Thyroid gland (tissue), 4 donors: ENCODE measurements around the gene GFRA4.

ENCODE experiments used
- POLR2A ChIP-seq, 2 donors: fragments of 450-650 bp; IDR thresholded peaks; one replicate each; pipeline ENCODE4 v1.6.1; 2017; ENCODE audit warnings: antibody characterized with exemption in 2 of 2, mild to moderate bottlenecking in 2 of 2, moderate library complexity in 1 of 2
- TF ChIP-seq, protein P1 (sequence below), 6 experiments: fragments of 200-600 bp in 3 of 6; fragments of 450-650 bp in 3 of 6; sonication (generic) in 3 of 6; IDR thresholded peaks; one replicate each; pipeline ENCODE4 v1.5.1; 2016 to 2019; ENCODE audit warnings: antibody characterized with exemption in 6 of 6, mild to moderate bottlenecking in 2 of 6, inconsistent platforms in 1 of 6, moderate library complexity in 1 of 6

DNA sequence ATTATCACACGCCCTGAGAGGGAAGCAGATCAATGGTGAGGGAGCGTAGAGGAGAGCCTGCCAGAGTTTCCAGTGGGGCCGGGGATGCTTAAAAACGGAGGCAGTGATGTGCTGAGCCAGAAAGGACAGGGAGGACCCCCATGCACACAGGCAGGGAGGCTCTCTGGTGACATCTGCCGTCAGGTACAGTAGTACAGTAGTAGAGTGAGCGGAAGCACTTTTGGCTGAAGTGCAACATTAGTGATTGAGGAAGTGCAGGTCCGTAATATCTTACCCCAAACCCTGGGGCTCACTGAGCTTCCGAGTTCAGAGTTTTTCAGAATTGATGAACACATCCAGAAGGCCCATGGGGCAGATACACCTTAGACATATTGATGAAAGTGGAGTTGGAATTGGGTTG lies 42.1 kb downstream of the GFRA4 start:
- TF ChIP-seq, protein P1, sequence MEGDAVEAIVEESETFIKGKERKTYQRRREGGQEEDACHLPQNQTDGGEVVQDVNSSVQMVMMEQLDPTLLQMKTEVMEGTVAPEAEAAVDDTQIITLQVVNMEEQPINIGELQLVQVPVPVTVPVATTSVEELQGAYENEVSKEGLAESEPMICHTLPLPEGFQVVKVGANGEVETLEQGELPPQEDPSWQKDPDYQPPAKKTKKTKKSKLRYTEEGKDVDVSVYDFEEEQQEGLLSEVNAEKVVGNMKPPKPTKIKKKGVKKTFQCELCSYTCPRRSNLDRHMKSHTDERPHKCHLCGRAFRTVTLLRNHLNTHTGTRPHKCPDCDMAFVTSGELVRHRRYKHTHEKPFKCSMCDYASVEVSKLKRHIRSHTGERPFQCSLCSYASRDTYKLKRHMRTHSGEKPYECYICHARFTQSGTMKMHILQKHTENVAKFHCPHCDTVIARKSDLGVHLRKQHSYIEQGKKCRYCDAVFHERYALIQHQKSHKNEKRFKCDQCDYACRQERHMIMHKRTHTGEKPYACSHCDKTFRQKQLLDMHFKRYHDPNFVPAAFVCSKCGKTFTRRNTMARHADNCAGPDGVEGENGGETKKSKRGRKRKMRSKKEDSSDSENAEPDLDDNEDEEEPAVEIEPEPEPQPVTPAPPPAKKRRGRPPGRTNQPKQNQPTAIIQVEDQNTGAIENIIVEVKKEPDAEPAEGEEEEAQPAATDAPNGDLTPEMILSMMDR (IDR thresholded peaks at IDR 0.05): no peak
- TF ChIP-seq POLR2A (IDR thresholded peaks at IDR 0.05): no peak
